ENCODE measurements around the gene AQP12B.

DNA sequence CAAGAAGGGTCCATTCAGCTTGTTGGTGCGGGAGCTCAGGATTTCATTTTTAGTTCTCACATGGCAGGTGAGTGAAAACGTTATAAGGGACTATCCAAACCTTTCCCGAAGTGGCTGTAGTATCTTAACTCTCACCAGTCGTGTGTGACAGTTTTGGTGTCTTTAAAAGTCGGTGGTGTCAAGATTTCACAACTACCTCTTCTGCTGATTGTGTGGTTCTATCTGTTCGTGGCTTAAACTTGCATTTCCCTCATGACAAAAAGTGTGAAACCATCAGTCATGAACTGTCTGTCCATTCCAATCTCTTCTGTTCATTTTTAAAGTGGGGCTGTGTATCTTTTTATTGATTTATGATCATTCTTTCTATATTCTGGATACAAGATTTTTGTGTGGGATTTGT, 3.8 kb upstream of the AQP12B start:
- TF ChIP-seq, protein P1, sequence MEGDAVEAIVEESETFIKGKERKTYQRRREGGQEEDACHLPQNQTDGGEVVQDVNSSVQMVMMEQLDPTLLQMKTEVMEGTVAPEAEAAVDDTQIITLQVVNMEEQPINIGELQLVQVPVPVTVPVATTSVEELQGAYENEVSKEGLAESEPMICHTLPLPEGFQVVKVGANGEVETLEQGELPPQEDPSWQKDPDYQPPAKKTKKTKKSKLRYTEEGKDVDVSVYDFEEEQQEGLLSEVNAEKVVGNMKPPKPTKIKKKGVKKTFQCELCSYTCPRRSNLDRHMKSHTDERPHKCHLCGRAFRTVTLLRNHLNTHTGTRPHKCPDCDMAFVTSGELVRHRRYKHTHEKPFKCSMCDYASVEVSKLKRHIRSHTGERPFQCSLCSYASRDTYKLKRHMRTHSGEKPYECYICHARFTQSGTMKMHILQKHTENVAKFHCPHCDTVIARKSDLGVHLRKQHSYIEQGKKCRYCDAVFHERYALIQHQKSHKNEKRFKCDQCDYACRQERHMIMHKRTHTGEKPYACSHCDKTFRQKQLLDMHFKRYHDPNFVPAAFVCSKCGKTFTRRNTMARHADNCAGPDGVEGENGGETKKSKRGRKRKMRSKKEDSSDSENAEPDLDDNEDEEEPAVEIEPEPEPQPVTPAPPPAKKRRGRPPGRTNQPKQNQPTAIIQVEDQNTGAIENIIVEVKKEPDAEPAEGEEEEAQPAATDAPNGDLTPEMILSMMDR (IDR thresholded peaks at IDR 0.05) = no peak
- TF ChIP-seq POLR2AphosphoS5 (IDR thresholded peaks at IDR 0.05) = no peak
